Spleen (tissue), 11 donors: Measurements from ENCODE around the gene MBD2. TPM values are rescaled to one million over a fixed set of nuclear protein-coding genes. Genes with fewer than 3 reads are reported as not detected.

ENCODE experiments used
- DNase-seq: peaks from one replicate; pipeline ENCODE4 v3.0.0-alpha.2; 2020
- H3K27ac ChIP-seq, 8 donors: fragments of 200-600 bp; sonication (generic) in 7 of 8; 1 replicate in 4 of 8; 2 replicates in 4 of 8; pipeline versions ENCODE4 v1.5.0 to v1.8.0; 2016 to 2021; ENCODE audit warnings: inconsistent platforms in 4 of 8, mild to moderate bottlenecking in 4 of 8, moderate library complexity in 1 of 8
- H3K27me3 ChIP-seq, 7 donors: fragments of 200-600 bp; sonication (generic) in 6 of 7; replicated peaks in 1 of 7; 1 replicate in 4 of 7; 2 replicates in 3 of 7; pipeline versions ENCODE4 v1.5.0 to v1.8.0; 2016 to 2021; ENCODE audit warnings: inconsistent platforms in 3 of 7, mild to moderate bottlenecking in 1 of 7
- H3K36me3 ChIP-seq, 6 donors: fragments of 200-600 bp; sonication (generic) in 5 of 6; 1 replicate in 4 of 6; 2 replicates in 2 of 6; pipeline versions ENCODE4 v1.5.0 to v1.8.0; 2016 to 2021; ENCODE audit warnings: inconsistent platforms in 2 of 6
- H3K4me1 ChIP-seq, 6 donors: fragments of 200-600 bp; sonication (generic) in 5 of 6; 1 replicate in 3 of 6; 2 replicates in 3 of 6; pipeline versions ENCODE4 v1.5.0 to v1.8.0; 2016 to 2021; ENCODE audit warnings: inconsistent platforms in 3 of 6
- H3K4me3 ChIP-seq, 8 donors: fragments of 200-600 bp; sonication (generic) in 7 of 8; 1 replicate in 4 of 8; 2 replicates in 4 of 8; pipeline versions ENCODE4 v1.5.0 to v1.8.0; 2016 to 2021; ENCODE audit warnings: inconsistent platforms in 4 of 8, mild to moderate bottlenecking in 4 of 8, moderate library complexity in 2 of 8
- H3K9me3 ChIP-seq, 8 donors: fragments of 200-600 bp; sonication (generic) in 7 of 8; 1 replicate in 4 of 8; 2 replicates in 4 of 8; pipeline versions ENCODE4 v1.5.0 to v1.8.0; 2016 to 2021; ENCODE audit warnings: inconsistent platforms in 4 of 8
- CTCF ChIP-seq, 11 experiments: fragments of 200-600 bp in 7 of 11; fragments of 450-650 bp in 4 of 11; sonication (generic) in 4 of 11; IDR thresholded peaks in 8 of 11; conservative IDR thresholded peaks in 3 of 11; 1 replicate in 7 of 11; 2 replicates in 4 of 11; pipeline versions ENCODE4 v1.4.0 to v1.8.0; 2016 to 2021; ENCODE audit warnings: antibody characterized with exemption in 11 of 11, inconsistent platforms in 4 of 11, mild to moderate bottlenecking in 1 of 11
- POLR2A ChIP-seq, 3 donors: fragments of 450-650 bp; IDR thresholded peaks; one replicate each; pipeline ENCODE4 v1.5.1; 2017; ENCODE audit warnings: antibody characterized with exemption in 3 of 3, mild to moderate bottlenecking in 1 of 3
- POLR2AphosphoS5 ChIP-seq, 3 donors: sonication (generic); formaldehyde crosslinking; IDR thresholded peaks; one replicate each; pipeline ENCODE4 v1.5.1; 2017; ENCODE audit warnings: antibody characterized with exemption in 3 of 3
- WGBS, 5 donors: extraction: QIAGEN DNeasy Blood & Tissue Kit in 3 of 5; methylation state at CpG; one replicate each; pipeline versions ENCODE4 v1.1.5 to v1.1.7; 2013 to 2018; 5-methylcytosine and 5-hydroxymethylcytosine counted together
- intact Hi-C: fragments of 100-400 bp; cut with DNase I; formaldehyde crosslinking; loops from one replicate; pipeline ENCODE4 v1.15.0; 2023; ENCODE audit warnings: low total_unique reads
- polyA plus RNA-seq, 3 donors: library from polyadenylated mRNA; stranded (reverse); fragments of 200-250 nt; gene quantifications; one replicate each; pipeline ENCODE4 v1.2.1, GENCODE V29; 2013
- total RNA-seq, 7 donors: library from RNA; depleted of rRNA in 3 of 7; stranded (reverse); fragments of >200 nt in 3 of 7; fragmentation: NEBNext Ultra II Directional in 4 of 7; extraction: Animal tissue kit (Norgen Biotek cat#: 25700) in 4 of 7; gene quantifications; one replicate each; pipeline versions ENCODE4 v1.1.0 to v1.2.1, GENCODE V29; 2016 to 2021
- donor health status: healthy with polysubstance abuse.
- donor health status: DM: no; HTN: no; CAD: no; lungs with moderate emphysema.
- donor health status: DM: no; HTN: no; CAD: no.
- donor health status: Bipolar disorder and iron deficiency.
- donor health status: healthy.
- donor health status: DM: no; HTN: no; CAD: no.
- donor health status: DM: yes; HTN: yes; CAD: no.

MBD2 gene
- total and polyA plus RNA-seq, 10 donors, result 40.7 to 119 (median 54.9) TPM

- TF ChIP-seq POLR2AphosphoS5 (IDR thresholded peaks at IDR 0.05) (no peak), POLR2A (IDR thresholded peaks at IDR 0.05) (no peak), CTCF (IDR thresholded peaks at IDR 0.05 in 8 of 11, conservative IDR thresholded peaks at IDR 0.05 in 3 of 11) (no peak)
- Histone ChIP-seq H3K4me1 (peaks cover 0 to 6% (median 0%) of the 10 kb centered on the region in 6 donors), H3K4me3 (no peak overlapping the region), H3K27me3 (no peaks in the 10 kb centered on the region), H3K9me3 (no peaks in the 10 kb centered on the region), H3K36me3 (peaks cover 0 to 69% (median 20%) of the 10 kb centered on the region in 6 donors), H3K27ac (no peak overlapping the region)
- intact Hi-C loops, result no loop called here
- DNase-seq, result no peak
- WGBS, 5 donors, result 86 to 99% (median 93%) methylated on average over 3 of the region's 3 CpGs
These were observed 26.6 kb downstream of the MBD2 start for GRCh38 chr18:54197747-54198411.

- H3K36me3 ChIP-seq, result peaks cover 0 to 72% (median 4%) of the 10 kb centered on the region in 6 donors
- whole genome bisulfite sequencing, 5 donors, result 96 to 100% (median 98%) methylated on average over 2 of the region's 2 CpGs
- intact Hi-C loops, result no loop called here
- no peaks in the 10 kb centered on the region for H3K27me3 ChIP-seq
- TF ChIP-seq POLR2AphosphoS5 (IDR thresholded peaks at IDR 0.05), result no peak
- no peak for TF ChIP-seq CTCF (IDR thresholded peaks at IDR 0.05 in 8 of 11, conservative IDR thresholded peaks at IDR 0.05 in 3 of 11)
- no peak for TF ChIP-seq POLR2A (IDR thresholded peaks at IDR 0.05)
- no peak for DNase-seq
- H3K9me3 ChIP-seq, result no peaks in the 10 kb centered on the region
- no peak overlapping the region for H3K27ac ChIP-seq
- peaks cover 0 to 6% (median 0%) of the 10 kb centered on the region in 6 donors for H3K4me1 ChIP-seq
- no peak overlapping the region for H3K4me3 ChIP-seq
These were observed 30.7 kb downstream of the MBD2 start for GRCh38 chr18:54193786-54194185.

- no peaks in the 10 kb centered on the region for H3K27me3 ChIP-seq
- peaks cover 0 to 72% (median 6%) of the 10 kb centered on the region in 6 donors for H3K36me3 ChIP-seq
- no peaks in the 10 kb centered on the region for H3K9me3 ChIP-seq
- TF ChIP-seq POLR2A (IDR thresholded peaks at IDR 0.05) (no peak), POLR2AphosphoS5 (IDR thresholded peaks at IDR 0.05) (no peak), CTCF (IDR thresholded peaks at IDR 0.05 in 8 of 11, conservative IDR thresholded peaks at IDR 0.05 in 3 of 11) (no peak)
- intact Hi-C loops, result no loop called here
- DNase-seq, result no peak
- WGBS, 5 donors, result 91 to 98% (median 98%) methylated on average over 3 of the region's 3 CpGs
- H3K27ac ChIP-seq, result no peak overlapping the region
- H3K4me3 ChIP-seq, result no peak overlapping the region
- no peaks in the 10 kb centered on the region for H3K4me1 ChIP-seq
These were observed 31.6 kb downstream of the MBD2 start for GRCh38 chr18:54192900-54193299.

- WGBS, 5 donors, result 89 to 97% (median 96%) methylated on average over 4 of the region's 4 CpGs
- no peak overlapping the region for H3K27ac ChIP-seq
- peaks cover 0 to 73% (median 11%) of the 10 kb centered on the region in 6 donors for H3K36me3 ChIP-seq
- DNase-seq, result no peak
- no peak for TF ChIP-seq POLR2AphosphoS5 (IDR thresholded peaks at IDR 0.05)
- TF ChIP-seq POLR2A (IDR thresholded peaks at IDR 0.05), result no peak
- TF ChIP-seq CTCF (IDR thresholded peaks at IDR 0.05 in 8 of 11, conservative IDR thresholded peaks at IDR 0.05 in 3 of 11), result no peak
- no peaks in the 10 kb centered on the region for H3K27me3 ChIP-seq
- H3K9me3 ChIP-seq, result no peaks in the 10 kb centered on the region
- no peaks in the 10 kb centered on the region for H3K4me1 ChIP-seq
- no peak overlapping the region for H3K4me3 ChIP-seq
- intact Hi-C loops, result no loop called here
These were observed 32.1 kb downstream of the MBD2 start for GRCh38 chr18:54192415-54192814.
